OCI-LY7 (cell line): Measurements from ENCODE around the gene PAPSS1. TPM values are rescaled to one million over a fixed set of nuclear protein-coding genes. Genes with fewer than 3 reads are reported as not detected.

ENCODE experiments used
- BruUV-seq: library from RNA; stranded (reverse); fragments of 400-500 nt; replicated peaks from 2 replicates; lab custom pipeline; 2021; lab: Mats Ljungman, UMichigan
- CTCF ChIA-PET: fragments of 300-600 bp; sonication (Branson Sonifier 250); formaldehyde crosslinking; loops from one replicate; lab custom pipeline; 2022; ENCODE audit warnings: antibody characterized with exemption; ENCODE audit not compliant: unreplicated experiment; lab: Charles Lee
- POLR2A ChIA-PET: fragments of 300-600 bp; sonication (Branson Sonifier 250); formaldehyde crosslinking; loops from one replicate; lab custom pipeline; 2022; ENCODE audit warnings: antibody characterized with exemption; lab: Charles Lee
- DNase-seq: peaks from one replicate; pipeline ENCODE4 v3.0.0-alpha.2; 2015; ENCODE audit warnings: low spot score
- H2AFZ ChIP-seq: fragments of 200-600 bp; sonication (generic), shearing (Covaris generic); 2 replicates; pipeline ENCODE4 v1.6.1; 2014; ENCODE audit warnings: mild to moderate bottlenecking, antibody characterized with exemption, low read length, moderate library complexity
- H3K27ac ChIP-seq: fragments of 200-600 bp; sonication (generic); 2 replicates; pipeline ENCODE4 v1.5.1; 2014; ENCODE audit warnings: mixed run types, low read depth, mild to moderate bottlenecking, moderate library complexity, low read length, inconsistent platforms; ENCODE audit not compliant: poor library complexity, severe bottlenecking
- H3K36me3 ChIP-seq: fragments of 200-600 bp; sonication (generic); 2 replicates; pipeline ENCODE4 v1.6.1; 2014; ENCODE audit warnings: mild to moderate bottlenecking, antibody characterized with exemption, low read length, moderate library complexity, mixed read lengths; ENCODE audit not compliant: insufficient read depth
- H3K4me1 ChIP-seq: fragments of 200-600 bp; sonication (generic); 2 replicates; pipeline ENCODE4 v1.5.1; 2014; ENCODE audit warnings: mild to moderate bottlenecking, low read length; ENCODE audit not compliant: insufficient read depth, poor library complexity, severe bottlenecking
- H3K4me2 ChIP-seq: fragments of 200-600 bp; sonication (generic); 2 replicates; pipeline ENCODE4 v1.6.1; 2014; ENCODE audit warnings: mild to moderate bottlenecking, low read length
- H3K4me3 ChIP-seq: fragments of 200-600 bp; sonication (generic); 2 replicates; pipeline ENCODE4 v1.5.1; 2014; ENCODE audit warnings: mild to moderate bottlenecking, low read depth, low read length; ENCODE audit not compliant: poor library complexity, severe bottlenecking
- H3K79me2 ChIP-seq: fragments of 200-600 bp; sonication (generic); 2 replicates; pipeline ENCODE4 v1.6.1; 2016; ENCODE audit warnings: low read depth, mild to moderate bottlenecking, low read length, moderate library complexity, mixed read lengths; ENCODE audit not compliant: insufficient read depth
- H3K9me2 ChIP-seq: fragments of 200-600 bp; sonication (generic); 2 replicates; pipeline ENCODE4 v1.6.1; 2016; ENCODE audit warnings: mild to moderate bottlenecking, low read length, mixed read lengths; ENCODE audit not compliant: insufficient read depth
- H3K9me3 ChIP-seq: fragments of 200-600 bp; sonication (generic); 2 replicates; pipeline ENCODE4 v1.6.1; 2014; ENCODE audit warnings: mild to moderate bottlenecking, mixed run types, low read length, mixed read lengths
- H4K20me1 ChIP-seq: fragments of 200-600 bp; sonication (generic); 2 replicates; pipeline ENCODE4 v1.6.1; 2014; ENCODE audit warnings: mild to moderate bottlenecking, antibody characterized with exemption, low read length, moderate library complexity, mixed read lengths; ENCODE audit not compliant: insufficient read depth
- EZH2phosphoT487 ChIP-seq: fragments of 200-600 bp; sonication (generic); IDR thresholded peaks from 2 replicates; pipeline ENCODE4 v1.6.1; 2018; ENCODE audit warnings: low read depth, borderline replicate concordance, mild to moderate bottlenecking, mixed run types, antibody characterized with exemption, low read length, moderate library complexity, mixed read lengths
- intact Hi-C: fragments of 100-400 bp; cut with micrococcal nuclease; formaldehyde crosslinking; loops from one replicate; pipeline ENCODE4 v1.10.0; 2022; ENCODE audit not compliant: unreplicated experiment
- total RNA-seq, 2 experiments: library from RNA; depleted of rRNA in 1 of 2; stranded (reverse); fragments of >200 nt in 1 of 2; shearing (Covaris generic) in 1 of 2; gene quantifications; 2 replicates each; pipeline ENCODE4 v1.2.3, GENCODE V29; 2014 to 2022
- TF ChIP-seq, protein P1 (sequence below): fragments of 200-600 bp; sonication (generic); conservative IDR thresholded peaks from 2 replicates; pipeline ENCODE4 v1.5.1; 2014; ENCODE audit warnings: mild to moderate bottlenecking, antibody characterized with exemption, low read length, moderate library complexity, mixed read lengths

The PAPSS1 gene
- total RNA-seq, 2 experiments from 2014 or later = 62.0 to 118 TPM

DNA sequence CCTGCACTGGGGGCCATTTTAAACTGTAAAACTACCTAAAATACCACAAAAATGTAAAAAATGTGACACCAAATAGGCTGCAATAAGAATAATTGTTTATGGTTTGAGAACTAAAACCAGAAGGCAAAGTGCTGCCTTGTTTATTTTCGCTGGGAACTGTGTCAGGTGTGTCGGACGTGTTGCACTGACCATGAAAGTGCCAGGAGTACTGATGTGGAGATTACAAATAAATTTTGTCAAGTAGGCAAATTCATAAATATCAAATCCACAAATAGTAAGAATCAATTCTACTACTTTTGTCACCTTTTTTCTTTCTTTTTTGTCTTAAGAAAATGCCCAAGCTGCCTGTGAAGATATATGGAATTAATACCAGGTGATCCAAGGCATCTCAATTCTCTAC lies 37.7 kb downstream of the PAPSS1 start:
- H3K36me3 ChIP-seq = peaks cover 90% of the 10 kb centered on the region

DNA sequence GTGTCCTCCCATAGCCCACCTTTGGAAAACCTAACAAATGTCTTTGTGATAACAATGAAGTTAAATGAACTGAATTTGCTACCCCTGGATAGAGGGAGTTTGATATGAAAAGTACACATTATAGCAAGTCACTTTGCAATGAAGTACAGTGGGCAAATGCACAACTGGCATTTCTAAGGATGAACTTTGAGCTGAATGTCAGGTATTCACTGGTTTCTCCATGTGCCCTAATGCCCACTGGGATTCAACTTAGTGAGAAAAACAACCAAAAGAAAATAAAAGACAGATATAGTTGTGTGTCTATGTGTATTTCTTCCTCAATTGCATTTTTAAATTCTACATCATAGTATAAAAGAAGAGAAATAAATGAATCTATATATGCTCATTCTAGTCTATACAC lies 51.0 kb downstream of the PAPSS1 start:
- no peak for DNase-seq
- POLR2A ChIA-PET = interaction anchor here (1.3 kb wide), 1 partner anchor 8 kb away, joined by 4 read pairs; no protein-coding TSS in a partner anchor
- Histone ChIP-seq H3K9me2 (no peaks in the 10 kb centered on the region), H3K9me3 (no peaks in the 10 kb centered on the region), H3K27ac (no peak overlapping the region), H3K4me2 (no peak overlapping the region), H3K4me1 (no peaks in the 10 kb centered on the region), H4K20me1 (no peaks in the 10 kb centered on the region; the same call in 1 of the 2 replicates), H3K79me2 (peaks cover 5% of the 10 kb centered on the region; the same call in 1 of the 2 replicates), H2AFZ (no peak overlapping the region), H3K36me3 (peaks cover 27% of the 10 kb centered on the region), H3K4me3 (no peak overlapping the region)
- BruUV-seq = no TSS peak
- TF ChIP-seq, protein P1, sequence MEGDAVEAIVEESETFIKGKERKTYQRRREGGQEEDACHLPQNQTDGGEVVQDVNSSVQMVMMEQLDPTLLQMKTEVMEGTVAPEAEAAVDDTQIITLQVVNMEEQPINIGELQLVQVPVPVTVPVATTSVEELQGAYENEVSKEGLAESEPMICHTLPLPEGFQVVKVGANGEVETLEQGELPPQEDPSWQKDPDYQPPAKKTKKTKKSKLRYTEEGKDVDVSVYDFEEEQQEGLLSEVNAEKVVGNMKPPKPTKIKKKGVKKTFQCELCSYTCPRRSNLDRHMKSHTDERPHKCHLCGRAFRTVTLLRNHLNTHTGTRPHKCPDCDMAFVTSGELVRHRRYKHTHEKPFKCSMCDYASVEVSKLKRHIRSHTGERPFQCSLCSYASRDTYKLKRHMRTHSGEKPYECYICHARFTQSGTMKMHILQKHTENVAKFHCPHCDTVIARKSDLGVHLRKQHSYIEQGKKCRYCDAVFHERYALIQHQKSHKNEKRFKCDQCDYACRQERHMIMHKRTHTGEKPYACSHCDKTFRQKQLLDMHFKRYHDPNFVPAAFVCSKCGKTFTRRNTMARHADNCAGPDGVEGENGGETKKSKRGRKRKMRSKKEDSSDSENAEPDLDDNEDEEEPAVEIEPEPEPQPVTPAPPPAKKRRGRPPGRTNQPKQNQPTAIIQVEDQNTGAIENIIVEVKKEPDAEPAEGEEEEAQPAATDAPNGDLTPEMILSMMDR = no peak
- no peak for TF ChIP-seq EZH2phosphoT487
- CTCF ChIA-PET = no interaction called here
- intact Hi-C loops = no loop called here

More for the DNA sequence above, 37.7 kb downstream of the PAPSS1 start:
- Histone ChIP-seq H2AFZ (no peak overlapping the region), H3K4me3 (no peak overlapping the region), H3K79me2 (no peaks in the 10 kb centered on the region), H3K4me1 (no peaks in the 10 kb centered on the region), H3K27ac (no peak overlapping the region), H3K4me2 (no peak overlapping the region), H4K20me1 (no peaks in the 10 kb centered on the region), H3K9me2 (no peaks in the 10 kb centered on the region), H3K9me3 (no peaks in the 10 kb centered on the region)
- BruUV-seq = no TSS peak
- DNase-seq = no peak
- TF ChIP-seq, protein P1 = no peak
- no peak for TF ChIP-seq EZH2phosphoT487
- intact Hi-C loops = no loop called here
- ChIA-PET POLR2A (interaction anchor here (1.2 kb wide), 1 partner anchor 56 kb away, joined by 3 read pairs; no protein-coding TSS in a partner anchor), CTCF (no interaction called here)

DNA sequence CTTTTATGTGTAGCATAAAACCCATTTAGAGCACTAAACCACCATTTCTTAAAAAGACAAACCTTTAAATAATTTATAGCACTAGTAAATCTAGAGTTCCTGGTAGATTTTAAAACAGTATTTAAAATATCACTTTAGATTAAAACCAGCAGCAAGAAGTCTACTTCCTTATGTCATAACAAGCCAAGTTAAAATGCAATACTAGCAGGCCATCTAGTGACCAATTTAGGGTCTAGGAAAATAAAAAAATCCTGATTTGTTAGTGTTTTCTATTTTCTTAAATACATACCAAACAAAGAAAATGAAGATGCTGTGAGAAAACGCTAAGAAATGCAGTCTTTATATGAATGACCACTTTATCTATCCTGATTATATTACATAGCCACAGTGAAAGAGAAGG lies 53.9 kb downstream of the PAPSS1 start:
- TF ChIP-seq EZH2phosphoT487 = no peak
- TF ChIP-seq, protein P1 = peak; percentile 45
- H3K79me2 ChIP-seq = peaks cover under 1% of the 10 kb centered on the region; the same call in 1 of the 2 replicates
- BruUV-seq = no TSS peak

More for the DNA sequence above, 53.9 kb downstream of the PAPSS1 start:
- intact Hi-C loops = no loop called here
- peak; percentile 8 for DNase-seq
- Histone ChIP-seq H4K20me1 (no peaks in the 10 kb centered on the region; the same call in 1 of the 2 replicates), H3K9me3 (no peaks in the 10 kb centered on the region), H3K9me2 (no peaks in the 10 kb centered on the region), H3K36me3 (peaks cover 23% of the 10 kb centered on the region), H3K4me2 (no peak overlapping the region), H3K27ac (no peak overlapping the region), H2AFZ (no peak overlapping the region), H3K4me3 (no peak overlapping the region), H3K4me1 (no peaks in the 10 kb centered on the region)
- ChIA-PET POLR2A (no interaction called here), CTCF (no interaction called here)
